GM12874 (cell line): ENCODE results near the gene KAT7.

Source experiments
- TF ChIP-seq, protein P1 (sequence below): IDR thresholded peaks from 2 replicates; pipeline ENCODE4 v1.5.1; 2011; ENCODE audit warnings: low read depth, mild to moderate bottlenecking, control low read depth, low read length, moderate library complexity; ENCODE audit not compliant: insufficient read depth

KAT7 gene

DNA sequence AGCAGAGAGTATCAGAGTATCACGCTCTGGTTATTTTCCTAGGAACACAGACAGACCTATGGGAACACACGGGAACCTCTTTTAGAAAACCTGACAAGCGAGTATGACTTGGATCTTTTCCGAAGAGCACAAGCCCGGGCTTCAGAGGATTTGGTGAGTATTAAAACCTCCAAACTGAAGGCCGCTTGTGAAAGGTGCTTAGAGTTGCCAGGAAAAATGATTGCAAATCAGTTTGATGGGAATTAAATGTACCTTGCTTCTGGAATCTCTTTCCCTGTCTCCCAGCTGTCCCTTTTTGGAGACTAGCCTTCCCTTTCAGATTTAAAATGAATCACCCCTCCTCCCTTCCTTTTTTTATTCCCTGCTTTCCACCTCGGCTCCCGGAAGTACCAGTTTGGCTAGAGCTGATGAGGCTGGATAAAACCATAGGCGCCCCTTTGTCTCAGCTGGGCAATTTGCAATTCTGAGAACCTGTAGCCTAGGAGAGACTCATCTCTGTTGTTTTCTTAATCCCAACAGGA, 27.3 kb downstream of the KAT7 start:
- TF ChIP-seq, protein P1, sequence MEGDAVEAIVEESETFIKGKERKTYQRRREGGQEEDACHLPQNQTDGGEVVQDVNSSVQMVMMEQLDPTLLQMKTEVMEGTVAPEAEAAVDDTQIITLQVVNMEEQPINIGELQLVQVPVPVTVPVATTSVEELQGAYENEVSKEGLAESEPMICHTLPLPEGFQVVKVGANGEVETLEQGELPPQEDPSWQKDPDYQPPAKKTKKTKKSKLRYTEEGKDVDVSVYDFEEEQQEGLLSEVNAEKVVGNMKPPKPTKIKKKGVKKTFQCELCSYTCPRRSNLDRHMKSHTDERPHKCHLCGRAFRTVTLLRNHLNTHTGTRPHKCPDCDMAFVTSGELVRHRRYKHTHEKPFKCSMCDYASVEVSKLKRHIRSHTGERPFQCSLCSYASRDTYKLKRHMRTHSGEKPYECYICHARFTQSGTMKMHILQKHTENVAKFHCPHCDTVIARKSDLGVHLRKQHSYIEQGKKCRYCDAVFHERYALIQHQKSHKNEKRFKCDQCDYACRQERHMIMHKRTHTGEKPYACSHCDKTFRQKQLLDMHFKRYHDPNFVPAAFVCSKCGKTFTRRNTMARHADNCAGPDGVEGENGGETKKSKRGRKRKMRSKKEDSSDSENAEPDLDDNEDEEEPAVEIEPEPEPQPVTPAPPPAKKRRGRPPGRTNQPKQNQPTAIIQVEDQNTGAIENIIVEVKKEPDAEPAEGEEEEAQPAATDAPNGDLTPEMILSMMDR, result no peak

DNA sequence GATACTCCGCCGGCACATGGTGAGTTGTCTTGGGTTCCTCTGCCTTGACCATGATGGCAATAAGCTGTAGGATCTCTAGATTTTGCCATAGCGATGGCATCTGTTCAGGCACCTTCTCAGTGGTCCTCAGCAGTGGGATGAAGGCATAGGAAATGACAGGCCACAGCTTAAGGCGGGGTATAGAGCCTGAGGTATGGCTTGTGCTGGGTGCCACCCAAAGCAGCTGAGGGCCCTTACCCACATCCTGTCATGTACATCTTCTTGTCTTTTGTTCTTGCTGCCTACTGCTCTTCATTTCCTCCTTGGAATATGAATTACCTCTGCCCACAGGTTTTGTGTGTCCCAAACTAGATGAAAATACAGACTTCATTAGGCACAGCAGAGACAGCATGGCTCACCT, 29.5 kb downstream of the KAT7 start:
- TF ChIP-seq, protein P1, result no peak

DNA sequence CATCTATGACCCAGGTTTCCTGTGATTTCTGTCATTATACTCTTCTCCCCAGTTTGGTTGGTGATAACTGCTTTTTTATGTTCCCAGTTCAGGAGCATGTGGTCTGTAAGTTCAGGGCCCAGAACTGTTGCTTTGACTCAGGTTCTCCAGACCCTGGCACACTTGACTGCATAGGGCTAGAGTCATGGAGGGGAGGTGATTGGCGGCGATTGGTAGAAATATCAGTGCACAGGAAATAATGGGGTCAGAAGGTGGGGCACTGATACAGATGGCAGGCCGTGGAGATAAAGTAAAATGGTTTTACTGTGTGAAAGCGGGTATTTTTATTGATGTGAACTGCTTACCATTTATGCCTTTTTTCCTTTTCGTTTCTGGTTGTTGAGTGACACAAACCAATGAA, 30.7 kb downstream of the KAT7 start:
- TF ChIP-seq, protein P1, result no peak

DNA sequence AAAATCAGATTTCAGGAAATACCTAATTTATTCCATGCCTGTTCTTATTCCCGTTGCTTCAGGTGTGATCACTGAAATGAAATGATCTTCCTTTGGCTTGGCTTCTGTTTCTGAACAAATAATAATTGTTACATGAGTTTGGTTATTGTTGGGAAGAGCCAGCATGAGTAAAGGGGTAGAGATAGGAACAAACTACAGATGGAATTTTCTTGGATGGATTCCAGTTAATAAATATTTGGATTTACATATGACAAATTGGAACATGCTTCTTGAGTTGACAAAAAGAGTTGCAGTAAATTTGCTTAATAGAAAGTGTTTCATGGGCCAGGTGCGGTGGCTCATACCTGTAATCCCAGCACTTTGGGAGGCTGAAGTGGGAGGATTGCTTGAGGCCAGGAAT, 31.2 kb downstream of the KAT7 start:
- TF ChIP-seq, protein P1, result no peak

DNA sequence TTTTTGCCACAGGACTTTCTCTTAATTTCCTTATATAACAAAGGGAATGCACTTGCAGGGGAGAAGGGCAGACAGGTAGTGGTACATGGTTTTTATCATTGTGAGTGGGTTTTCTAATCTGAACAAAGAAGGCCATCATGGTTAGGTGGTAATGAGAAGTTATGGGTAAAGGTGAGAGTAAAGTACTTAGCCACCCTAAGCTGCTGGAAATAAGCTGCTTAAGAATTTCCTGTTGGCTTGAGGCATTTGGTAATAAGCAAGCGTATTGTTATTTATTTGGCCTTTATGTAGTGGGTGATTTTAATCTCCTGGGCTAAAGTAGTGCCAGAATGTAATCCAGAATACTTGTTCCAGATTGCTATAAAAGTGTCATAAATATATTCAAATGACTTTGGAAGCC, 32.3 kb downstream of the KAT7 start:
- TF ChIP-seq, protein P1, result no peak

DNA sequence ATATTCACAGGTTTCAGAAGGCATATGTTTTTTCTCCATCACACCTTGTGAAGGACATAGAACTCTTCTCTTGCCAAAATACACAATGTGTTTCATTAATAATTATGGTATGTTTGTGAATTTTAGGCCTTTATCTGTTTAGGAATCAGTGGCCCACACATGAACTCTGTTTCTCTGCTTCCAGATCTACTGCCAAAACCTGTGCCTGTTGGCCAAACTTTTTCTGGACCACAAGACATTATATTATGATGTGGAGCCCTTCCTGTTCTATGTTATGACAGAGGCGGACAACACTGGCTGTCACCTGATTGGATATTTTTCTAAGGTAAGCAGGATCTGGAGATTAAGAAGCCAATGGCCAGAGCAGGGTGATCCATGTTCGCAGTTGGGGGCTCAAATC, 33.0 kb downstream of the KAT7 start:
- TF ChIP-seq, protein P1, result no peak

DNA sequence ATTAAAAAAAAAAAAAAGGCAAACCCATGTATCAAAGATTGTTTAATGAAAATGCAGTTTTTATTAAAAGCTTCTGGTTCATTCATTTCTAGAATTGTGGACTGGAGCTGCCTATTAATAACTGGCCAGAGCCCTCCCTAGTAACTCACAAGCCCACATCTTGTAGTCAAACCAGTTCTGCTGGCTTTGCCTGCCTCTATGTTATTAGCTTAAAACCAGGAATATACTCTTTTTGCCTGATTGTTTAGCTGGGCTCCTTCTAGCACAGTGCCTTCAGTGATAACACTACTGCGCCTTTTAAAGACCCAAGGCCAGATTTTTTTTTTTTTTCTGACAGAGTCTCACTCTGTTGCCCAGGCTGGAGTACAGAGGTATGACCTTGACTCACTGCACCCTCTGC, 33.4 kb downstream of the KAT7 start:
- TF ChIP-seq, protein P1, result no peak
